GM23248 (cell line): ENCODE data around the gene CTU2.
"Not testable (repeated sequence)": the region's sequence is repeated elsewhere in the genome, so short reads cannot be mapped to it uniquely, and the experiment has no call there.

Experiments
- EZH2 ChIP-seq: fragments of 200-600 bp; sonication (generic); IDR thresholded peaks from 2 replicates; pipeline ENCODE4 v1.6.1; 2018; ENCODE audit warnings: antibody characterized with exemption, mild to moderate bottlenecking; ENCODE audit not compliant: insufficient read depth, poor library complexity, severe bottlenecking
- EZH2phosphoT487 ChIP-seq: fragments of 200-600 bp; sonication (generic); IDR thresholded peaks from 2 replicates; pipeline ENCODE4 v1.6.1; 2018; ENCODE audit warnings: antibody characterized with exemption, moderate library complexity, mild to moderate bottlenecking, low read depth; ENCODE audit not compliant: insufficient read depth

- TF ChIP-seq EZH2, EZH2phosphoT487: not testable (repeated sequence)
Observed at GRCh38 chr16:88669493-88669892, 36.8 kb upstream of the CTU2 start.
